ENCODE results near the gene ZNF835.
"Not testable (repeated sequence)": the region's sequence is repeated elsewhere in the genome, so short reads cannot be mapped to it uniquely, and the experiment has no call there.

Gene ZNF835

DNA sequence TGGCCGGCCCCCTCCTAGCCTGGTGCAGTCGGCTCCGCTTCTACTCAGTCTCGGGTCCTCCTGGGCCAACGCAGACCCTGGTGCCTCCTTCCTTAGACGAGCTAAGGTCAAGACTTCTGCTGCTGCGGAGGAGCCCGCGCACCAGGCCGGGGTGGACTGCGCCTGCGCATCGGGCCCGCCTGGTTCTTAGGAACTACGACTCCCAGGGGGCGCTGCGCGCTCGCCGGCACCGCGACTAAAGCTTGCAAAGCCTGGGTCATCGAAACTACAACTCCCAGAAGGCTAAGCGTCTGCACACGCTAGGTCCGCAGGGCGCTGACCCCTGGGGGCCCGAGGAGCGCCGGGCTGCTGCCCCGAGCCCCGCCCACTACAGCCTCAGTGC is at the start of gene ZNF835:
ZNF835 (minus strand) TSS at position 145 of the 382 bp plus-strand sequence. CDS start 6,559 bp downstream, outside the sequence.
- DNase-seq = peak; percentile 89 to 95 (median 93)

DNA sequence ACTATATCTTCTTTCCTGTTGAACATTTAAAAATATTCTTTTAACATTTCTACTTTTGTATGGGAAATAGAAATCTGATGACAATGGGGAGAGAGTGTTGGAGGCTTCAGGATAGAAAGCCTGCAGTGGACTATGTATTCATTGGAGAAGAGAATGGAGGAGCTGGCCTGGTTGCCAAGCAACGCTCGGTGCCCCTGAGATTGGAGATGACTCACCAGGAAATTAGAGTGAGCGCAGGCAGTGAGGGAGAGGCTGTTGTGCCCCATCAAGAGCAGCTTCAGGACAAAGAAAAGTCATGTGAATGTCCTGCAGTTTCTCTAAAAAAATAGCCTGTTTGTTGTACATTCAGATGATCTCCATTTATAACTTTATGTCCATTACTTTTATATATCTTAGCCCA is 48.7 kb upstream of the ZNF835 start:
- DNase-seq = no peak

DNA sequence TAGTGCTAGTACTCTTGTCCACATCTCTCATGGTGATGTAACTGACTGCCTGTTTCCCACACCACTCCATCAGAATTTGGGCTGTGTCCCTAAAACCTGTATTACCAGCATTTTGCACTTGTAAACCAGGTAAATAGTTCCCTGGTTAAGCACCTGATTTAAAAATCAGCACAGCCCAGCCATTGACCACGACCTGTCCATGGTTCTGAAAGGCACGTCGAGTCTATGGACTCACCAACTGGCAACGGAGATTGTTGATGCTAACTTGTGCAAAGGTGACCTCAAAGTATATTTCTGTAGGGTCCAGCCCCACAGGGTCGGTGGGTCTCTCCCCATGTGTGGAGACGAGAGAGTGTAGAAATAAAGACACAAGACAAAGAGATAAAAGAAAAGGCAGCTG is 46.7 kb upstream of the ZNF835 start:
- DNase-seq = no peak

DNA sequence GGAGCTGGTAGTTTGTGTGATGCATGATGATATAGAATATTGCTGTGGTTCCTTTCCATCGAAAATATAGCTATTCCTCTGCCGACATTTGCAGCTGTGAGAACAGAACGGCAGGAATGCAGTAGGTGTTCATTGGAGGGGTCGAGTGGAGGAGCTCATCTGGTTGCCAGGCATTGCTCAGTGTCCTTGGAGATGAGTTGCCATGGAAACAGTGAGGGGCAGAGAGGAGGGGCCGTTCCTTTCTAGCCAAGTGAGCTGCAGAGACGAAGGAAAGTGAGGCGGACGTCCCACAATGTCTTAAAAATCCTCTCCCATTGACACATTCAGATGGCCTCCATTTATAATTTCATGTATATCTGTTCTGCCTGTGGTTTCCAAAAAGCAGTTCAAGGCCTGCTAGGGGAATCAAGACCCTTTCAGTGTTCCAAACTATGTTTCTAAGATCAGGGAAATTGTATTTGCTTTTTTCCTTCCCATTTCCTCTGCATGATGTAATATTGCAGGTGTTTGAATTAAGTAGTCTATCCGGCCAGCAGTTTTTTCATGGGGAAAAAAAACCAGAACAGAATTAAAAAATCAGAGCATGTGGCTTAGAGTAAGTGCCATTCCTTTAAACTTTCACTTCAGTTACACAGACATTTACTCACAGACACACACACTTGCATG is 41.2 kb upstream of the ZNF835 start:
- no peak for DNase-seq

DNA sequence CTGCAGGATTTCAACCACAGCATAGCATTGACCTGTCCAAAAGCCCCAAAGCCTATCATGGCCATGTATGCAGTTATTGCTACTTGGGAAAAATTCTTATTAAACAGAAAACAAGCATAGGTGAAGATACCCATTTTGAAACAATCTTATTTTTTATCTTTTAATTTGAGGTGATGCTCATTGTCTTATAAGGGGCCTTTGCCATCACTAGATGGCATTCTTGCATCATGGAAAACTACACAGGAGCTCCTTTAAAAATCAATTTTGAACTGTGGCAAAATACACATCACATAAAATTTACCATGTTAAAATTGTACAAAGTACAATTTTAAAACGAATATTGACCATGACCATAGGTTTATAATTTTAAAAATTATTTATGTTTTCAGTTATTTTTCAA is 38.9 kb upstream of the ZNF835 start:
- no peak for DNase-seq

DNA sequence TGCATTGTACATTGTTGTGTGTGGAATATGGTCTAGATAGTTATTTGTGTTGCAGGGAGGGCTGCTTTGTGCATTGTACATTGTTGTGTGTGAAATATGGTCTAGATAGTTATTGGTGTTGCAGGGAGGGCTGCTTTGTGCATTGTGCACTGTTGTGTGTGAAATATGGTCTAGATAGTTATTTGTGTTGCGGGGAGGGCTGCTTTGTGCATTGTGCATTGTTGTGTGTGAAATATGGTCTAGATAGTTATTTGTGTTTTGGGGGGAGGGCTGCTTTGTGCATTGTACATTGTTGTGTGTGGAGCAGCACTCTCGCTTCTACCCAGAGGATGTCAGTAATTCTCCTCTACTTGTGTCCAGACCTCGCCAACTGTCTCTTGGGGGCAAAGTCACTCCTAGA is 36.3 kb upstream of the ZNF835 start:
- no peak for DNase-seq

DNA sequence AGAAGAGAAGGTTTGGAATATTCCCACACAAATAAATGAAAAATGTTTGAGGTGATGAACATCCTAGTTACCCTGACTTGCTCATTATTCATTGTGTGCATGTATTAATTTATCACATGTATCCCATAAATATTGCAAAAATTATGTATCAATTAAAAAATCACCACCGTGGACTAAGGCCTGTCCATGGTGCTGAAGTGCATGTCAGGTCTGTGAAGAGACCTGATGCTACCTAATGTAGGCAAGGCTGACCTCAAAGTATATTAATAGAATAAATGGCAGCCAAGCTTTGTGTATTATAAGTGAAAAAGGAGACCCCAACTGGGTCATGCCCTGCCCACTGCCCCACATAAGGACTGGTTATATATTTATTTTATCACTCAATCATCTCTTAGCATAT is 34.4 kb upstream of the ZNF835 start:
- DNase-seq = no peak

DNA sequence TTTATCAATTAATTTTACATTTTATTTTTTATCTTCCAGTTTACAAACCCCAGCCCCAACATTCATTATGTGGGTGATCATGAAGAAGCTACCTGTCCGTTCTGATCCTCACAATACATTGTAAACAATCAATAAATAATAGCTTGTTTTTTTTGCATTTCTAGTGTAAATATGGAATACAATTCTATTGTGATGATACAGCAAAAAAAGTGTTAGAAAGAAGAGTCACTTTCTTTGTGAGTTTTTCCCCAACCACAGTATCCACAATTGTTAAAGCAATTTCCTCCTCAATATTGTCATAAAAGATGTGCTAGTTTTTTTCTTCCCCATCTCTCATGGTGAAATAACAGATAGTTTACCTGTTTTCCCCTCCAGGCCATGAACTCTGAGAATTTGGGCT is 30.3 kb upstream of the ZNF835 start:
- DNase-seq = no peak

DNA sequence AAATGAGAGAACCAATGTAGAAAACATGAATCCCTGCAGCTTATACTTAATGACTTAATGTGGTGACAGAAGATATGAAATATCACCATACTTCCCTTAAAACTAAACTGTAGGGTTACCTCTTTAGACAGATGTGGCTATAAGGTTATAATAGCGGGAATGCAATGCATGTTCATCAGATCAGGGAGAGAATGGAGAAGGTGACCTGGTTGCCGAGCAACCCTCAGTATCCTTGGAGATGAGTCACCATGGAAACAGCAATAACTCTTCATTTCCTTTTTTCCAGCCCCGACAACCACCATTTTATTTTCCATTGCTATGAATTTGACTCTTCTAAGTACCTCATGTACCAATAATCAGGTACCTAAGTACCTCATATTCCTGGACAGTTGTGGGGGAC is 28.0 kb upstream of the ZNF835 start:
- no peak for DNase-seq

DNA sequence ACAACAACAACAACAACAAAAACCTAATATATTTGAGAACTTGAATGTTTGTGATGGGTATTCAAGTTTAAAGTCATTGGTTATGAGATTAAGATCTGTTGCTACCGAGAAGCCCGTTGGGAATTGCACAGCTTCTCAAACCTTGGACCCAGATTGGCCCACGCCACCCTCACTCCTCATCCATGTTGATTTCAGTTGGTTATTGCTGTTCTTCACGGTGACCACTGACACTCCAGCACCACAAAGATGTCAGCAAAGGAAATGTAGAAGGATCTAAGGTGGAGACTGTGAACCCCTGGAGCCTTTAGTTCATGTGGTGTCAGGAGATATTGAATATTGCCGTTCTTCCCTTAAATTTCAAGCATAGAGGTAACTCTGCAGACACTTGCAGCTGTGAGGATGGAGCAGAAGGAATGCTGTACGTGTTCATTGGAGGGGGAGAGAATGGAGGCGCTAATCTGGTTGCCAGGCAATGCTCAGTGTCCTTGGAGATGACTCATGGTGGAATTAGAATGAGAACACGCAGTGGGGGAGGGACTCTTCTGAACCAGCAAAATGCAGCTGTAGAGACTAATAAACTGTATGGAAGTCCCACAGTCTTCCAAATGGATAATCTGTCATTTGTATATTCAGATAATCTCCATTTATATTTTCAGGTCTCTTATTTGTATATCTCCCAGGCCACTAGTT is 20.8 kb upstream of the ZNF835 start:
- no peak for DNase-seq

DNA sequence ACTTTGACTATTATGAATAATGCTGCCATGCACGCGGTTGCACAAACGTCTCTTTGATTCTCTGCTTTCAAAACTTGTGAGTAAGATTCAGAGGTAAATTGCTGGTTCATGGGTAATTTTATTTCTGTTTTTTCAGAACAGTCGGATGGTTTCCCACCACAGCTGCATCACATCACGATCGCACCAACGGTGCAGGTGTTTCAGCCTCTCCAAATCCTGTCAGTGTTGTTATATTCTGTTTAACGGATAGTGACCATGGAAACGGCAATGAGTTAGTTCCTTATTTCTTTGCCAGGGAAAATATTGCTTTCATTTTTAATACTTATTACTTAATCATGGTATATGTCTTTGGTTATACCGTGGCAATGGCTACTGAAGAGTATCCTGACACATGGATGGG is 19.1 kb upstream of the ZNF835 start:
- no peak for DNase-seq

DNA sequence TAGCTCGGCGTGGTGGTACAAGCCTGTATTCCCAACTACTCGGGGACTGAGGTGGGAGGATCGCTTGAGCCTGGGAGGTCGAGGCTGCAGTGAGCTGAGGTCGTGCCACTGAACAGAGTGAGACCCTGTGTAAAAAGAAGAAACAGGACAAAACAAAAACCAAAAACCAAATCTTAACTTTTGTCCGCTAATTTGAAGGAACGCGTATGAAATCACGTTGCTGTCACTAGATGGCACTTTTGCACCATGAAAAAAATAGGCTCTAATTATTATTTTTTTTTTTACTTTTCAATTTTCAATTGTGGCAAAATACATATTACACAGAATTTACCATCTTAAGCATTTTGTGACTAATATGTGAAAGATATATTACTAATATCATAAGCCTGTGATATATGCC is 17.6 kb upstream of the ZNF835 start:
- no peak for DNase-seq

DNA sequence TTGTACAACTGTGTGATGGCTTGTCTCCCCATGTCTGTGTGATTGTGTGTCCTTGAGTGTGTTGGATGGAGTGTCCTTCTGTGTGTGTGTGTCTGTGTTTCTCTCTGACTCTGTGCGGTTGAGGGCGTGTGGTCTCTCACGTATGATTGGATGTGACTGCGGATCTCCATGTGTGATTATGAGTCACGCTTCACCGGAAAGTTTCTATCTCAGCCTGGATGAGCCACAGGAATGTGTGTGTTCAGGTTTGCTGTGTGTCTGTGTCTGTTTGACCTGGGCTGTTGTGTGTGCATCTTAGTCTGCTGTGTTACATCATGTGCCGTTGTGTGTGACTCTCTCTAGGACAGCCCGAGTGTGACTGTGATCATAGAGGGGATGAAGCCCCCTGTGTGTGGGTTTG is 15.5 kb upstream of the ZNF835 start:
- DNase-seq = no peak

DNA sequence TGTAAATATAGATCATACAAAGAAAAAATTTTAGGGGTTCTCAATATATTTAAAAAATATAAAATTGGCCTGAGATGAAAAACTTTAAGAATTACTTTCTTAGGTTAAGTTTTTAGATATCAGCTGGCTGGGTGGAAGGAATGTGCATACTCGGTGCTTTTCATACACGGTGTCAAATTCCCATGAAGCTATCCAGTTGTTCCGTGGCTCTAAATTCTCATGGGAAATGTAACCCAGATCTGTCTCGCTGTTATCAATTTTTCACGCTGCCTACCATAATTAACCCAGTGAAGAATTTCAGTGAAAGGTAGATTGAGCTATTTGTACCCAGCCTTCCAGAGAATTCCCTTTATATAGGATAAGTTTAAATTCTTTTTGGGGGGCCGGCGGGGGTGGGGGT is 11.6 kb upstream of the ZNF835 start:
- DNase-seq = no peak

DNA sequence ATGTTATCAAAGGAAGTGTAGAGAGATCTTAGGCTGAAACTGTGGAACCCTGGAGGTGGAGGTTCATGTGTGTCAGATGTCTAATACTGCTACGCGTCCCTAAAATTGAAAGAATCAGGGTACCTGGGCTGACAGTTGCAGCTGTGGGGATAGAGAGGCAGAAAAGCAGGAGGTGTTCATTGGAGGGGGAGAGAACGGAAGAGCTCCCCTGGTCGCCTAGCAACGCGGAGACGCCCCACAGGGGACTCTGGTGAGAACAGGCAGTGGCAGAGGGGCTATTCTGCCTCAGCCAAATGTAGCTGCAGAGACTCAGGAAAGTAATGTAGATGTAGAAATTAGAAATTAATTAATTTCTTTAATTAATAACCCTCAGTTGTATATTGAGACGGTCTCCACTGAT is 10.1 kb upstream of the ZNF835 start:
- DNase-seq = no peak

DNA sequence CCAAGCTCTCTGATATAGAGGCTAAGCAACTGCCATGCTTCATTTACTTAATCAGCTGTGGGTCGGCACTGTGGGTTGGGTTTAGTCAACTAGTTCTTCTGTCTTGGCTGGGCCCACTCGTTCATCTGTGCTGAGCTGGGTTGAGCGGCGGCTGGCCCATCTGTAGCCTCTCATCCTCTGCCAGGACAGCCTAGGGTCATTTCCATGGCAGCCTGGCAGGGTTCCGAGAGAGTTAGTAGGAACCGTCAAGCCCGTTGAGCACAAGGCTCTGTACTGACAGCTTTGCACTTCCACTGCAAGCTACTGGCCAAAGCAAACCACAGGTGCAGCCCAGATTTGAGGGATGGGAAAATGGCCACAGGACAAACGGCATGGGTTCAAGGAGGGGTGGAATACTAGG is 6.6 kb upstream of the ZNF835 start:
- DNase-seq = no peak

DNA sequence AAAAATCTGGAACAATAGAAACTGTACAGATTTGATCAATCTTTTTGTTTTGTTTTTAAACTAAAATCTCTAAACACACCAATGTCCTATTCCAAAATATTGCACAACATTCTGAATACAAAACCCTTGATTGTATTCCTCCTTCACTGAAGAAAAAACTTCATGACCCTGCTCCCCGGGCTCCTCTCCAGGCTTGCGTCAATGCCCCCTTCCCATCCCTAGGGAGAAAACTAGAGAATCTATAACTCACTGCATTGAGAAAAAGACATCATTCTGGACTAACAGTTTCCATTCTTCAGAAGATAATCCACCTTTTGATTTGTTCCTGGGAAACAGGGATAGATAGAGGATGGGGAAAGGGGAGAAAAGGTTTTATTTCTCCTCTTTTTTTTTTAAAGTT is 1.1 kb upstream of the ZNF835 start:
- not testable (repeated sequence) for DNase-seq

DNA sequence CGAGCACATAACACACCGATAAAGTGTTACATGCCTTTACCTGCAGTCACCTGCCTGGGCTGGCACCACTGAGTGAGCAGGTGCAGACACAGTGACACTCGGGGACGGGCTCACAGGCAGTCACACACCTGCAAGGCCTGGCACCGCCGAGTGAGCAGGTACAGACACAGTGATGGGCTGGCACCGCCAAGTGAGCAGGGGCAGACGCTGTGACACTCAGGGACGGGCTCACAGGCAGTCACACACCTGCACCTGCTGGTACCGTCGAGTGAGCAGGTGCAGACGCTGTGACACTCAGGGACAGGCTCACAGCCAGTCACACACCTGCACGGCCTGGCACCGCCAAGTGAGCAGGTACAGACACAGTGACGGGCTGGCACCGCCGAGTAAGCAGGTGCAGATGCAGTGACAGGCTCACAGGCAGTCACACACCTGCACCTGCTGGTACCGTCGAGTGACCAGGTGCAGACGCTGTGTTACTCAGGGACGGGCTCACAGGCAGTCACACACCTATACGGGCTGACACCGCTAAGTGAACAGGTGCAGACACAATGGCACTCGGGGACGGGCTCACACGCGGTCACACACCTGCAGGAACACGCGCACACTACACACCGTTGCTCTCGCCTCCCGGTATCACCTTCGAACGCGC is 470 bp downstream of the ZNF835 start:
- no peak for DNase-seq

DNA sequence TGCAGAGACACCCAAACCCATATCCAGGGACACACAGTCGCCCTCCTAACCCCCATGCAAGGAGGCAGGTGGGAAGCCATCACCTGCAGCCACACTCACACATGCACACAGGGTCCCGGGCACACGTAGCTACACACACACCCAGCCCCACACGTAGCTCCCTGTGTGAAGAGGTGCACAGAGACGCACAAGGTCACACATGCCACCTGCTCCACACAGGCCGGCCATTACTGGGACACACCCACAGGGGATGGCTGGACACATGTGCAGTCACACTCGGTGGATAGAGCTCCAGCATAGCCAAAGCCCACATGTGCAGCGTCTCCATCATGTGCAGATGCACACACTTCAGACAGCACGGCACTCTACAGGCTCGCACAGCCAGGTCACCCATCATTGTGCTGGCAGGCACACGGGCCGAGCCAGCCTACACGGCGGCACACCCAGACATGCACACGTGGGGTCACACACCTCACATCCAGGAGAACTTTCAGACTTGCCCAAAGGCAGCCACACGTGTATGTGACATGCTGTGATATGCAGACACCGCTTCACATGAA is 1.1 kb downstream of the ZNF835 start:
- no peak for DNase-seq

DNA sequence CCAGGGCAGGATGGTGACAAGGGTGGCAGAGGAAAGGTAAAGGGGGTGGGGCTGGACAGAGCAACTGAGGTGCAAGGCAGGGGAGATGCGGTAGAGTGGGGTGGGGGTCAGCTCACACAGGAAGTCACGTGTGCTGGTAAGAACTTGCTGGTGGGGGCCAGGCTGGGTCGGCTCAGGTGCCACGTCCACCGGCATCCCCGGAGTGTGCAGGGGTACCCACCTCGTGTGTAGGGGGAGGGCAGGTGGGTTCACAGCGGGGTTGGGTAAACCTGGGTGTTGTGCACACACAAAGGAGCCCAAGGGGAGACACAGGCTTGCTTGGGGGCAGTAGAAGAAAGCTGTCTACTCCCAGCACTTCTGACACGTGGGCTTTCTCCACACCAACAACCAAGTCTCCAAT is 2.9 kb downstream of the ZNF835 start:
- no peak for DNase-seq

DNA sequence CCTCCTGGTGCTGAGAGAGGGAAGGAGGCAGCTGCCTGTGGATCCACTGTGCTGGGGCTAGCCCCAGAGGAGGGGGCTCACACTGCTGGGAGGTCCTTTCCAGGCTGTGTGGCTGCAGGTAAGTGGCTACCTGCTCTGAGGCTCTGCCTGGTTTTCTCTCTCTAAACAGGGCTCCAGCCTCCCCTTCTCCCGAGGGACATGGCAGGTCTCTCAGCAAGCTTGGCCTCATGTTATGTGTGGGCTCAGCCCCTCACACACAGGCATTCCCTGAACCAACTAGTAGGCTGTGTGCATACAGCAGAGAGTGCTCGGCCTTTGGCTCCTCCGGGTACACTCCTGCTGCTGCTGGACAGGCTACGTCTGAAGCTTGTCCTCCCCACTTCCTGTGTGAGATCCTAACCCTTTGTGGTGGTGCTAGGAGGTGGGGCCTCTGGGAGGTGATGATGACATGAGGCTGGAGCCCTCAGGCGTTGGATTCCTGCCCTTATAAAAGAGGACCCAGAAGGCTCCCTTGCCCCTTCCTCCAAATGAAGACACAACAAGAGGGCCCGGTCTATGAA is 4.2 kb downstream of the ZNF835 start:
- DNase-seq = no peak

DNA sequence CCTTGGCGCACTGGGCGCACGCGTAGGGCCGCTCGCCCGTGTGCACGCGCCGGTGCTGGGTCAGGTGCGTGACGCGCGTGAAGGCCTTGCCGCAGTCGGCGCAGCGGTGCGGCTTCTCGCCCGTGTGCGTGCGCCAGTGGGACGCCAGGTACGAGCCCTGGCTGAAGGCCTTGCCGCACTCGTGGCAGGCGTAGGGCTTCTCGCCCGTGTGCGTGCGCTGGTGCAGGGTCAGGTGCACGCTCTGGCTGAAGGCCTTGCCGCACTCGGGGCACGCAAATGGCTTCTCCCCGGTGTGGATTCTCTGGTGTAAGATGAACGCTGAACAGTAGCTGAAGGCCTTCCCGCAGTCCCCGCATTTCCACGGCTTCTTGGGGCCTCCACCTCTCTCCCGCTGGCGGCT is 7.0 kb downstream of the ZNF835 start:
- DNase-seq = no peak

DNA sequence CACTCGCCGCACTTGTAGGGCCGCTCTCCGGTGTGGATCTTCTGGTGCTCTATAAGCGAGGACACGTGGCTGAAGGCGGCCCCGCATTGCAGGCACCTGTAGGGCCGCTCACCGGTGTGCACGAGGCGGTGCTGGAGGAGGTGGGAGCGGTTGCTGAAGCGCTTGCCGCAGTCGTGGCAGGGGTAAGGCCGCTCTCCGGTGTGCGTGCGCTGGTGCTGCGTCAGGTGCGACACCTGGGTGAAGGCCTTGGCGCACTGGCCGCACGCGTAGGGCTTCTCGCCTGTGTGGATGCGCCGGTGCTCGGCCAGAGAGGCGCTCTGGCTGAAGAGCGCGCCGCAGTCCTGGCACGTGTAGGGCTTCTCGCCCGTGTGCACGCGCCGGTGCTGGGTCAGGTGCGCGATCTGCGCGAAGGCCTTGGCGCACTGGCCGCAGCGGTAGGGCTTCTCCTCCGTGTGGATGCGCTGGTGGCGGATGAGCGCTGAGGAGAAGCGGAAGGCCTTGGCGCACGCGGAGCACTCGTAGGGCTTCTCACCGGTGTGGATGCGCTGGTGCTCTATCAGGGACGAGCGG is 7.5 kb downstream of the ZNF835 start:
- no peak for DNase-seq
